GM19099 (cell line): ENCODE data around the gene NRDE2.

Experiments
- POLR2A ChIP-seq: IDR thresholded peaks from 3 replicates; pipeline ENCODE4 v1.6.1; 2011; ENCODE audit warnings: low read depth; ENCODE audit not compliant: insufficient read length; ENCODE audit errors: extremely low read depth

NRDE2 gene

DNA sequence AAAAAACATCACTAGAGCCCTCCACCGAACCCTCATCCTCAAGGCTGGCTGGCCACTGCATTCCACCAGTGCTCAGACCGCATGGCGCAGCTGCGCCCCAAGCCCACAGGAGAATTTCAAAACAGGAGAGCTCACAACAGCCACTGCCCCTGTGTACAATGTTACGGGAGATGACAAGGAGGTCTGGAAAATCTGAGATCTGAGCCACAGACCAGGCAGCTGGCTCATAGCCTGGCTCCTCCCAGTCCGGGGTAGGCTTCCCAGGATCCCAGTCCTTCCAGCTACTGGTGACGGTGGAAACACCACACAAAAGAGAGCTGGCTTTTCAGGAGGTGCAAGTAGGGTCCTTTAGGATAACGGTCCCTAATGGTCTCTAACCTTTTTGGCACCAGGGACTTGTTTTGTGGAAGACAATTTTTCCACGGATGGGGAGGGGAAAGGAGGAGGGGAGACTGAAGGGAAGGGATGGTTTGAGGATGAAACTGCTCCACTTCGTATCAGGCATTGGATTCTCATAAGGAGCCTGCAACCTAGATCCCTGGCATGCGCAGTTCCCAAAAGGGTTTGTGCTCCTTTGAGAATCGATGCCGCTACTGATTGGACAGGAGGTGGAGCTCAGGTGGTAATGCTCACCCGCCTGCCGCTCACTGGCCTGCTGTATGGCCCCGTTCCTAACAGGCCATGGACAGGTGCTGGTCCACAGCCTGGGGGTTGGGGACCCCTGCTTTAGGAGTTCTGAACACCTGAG is 23.0 kb upstream of the NRDE2 start:
- no peak for TF ChIP-seq POLR2A

DNA sequence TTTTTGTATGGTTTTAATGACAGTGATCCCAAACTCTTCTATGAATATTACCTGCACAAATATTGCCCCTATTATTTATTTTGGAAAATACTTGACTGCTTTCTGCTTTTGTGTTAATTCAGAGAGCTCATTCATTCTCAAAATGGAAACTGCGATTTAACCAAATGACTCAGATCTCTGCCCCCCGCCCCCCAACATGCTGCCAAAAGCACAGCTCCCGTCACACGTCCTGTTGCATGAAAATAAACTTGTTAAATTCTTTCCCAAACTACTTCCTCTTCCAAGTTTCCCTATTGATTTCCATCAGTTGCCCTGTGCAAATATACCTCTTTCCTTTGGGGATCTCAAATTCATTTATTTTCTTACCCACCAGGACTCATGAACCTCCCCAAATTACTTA is 18.0 kb upstream of the NRDE2 start:
- TF ChIP-seq POLR2A: no peak

DNA sequence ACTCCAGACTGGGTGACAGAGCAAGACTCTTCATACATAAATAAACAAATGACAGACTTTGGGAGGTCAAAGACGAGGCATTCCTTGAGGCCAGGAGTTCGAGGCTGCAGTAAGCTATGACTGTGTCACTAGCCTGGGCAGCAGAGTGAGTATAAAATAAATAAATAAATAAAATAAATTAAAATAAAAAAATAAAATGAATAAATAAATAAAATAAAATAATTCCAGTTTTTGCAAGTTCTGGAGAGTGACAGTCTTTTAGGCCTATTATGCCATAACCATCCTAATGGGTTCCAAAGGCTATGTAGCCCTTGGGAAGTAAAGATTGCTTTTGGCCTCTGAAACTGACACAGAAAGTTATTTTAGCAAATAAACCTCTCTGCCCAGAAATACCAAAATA is 16.5 kb upstream of the NRDE2 start:
- no peak for TF ChIP-seq POLR2A

DNA sequence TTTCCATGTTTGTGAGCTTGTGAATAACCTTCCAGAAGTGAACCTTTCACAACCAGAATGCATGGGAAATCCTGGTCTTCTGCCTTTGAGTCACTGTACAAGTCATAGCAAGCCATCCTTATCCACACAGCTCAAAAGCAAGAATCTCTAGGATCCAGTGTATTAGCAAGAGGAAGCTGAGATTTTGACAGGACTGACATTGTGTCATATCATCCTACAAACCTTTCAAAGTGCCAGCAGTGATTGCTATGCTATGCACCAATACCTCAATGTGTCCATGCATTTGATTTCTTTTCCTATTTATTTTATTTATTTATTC is 13.5 kb upstream of the NRDE2 start:
- TF ChIP-seq POLR2A: no peak

DNA sequence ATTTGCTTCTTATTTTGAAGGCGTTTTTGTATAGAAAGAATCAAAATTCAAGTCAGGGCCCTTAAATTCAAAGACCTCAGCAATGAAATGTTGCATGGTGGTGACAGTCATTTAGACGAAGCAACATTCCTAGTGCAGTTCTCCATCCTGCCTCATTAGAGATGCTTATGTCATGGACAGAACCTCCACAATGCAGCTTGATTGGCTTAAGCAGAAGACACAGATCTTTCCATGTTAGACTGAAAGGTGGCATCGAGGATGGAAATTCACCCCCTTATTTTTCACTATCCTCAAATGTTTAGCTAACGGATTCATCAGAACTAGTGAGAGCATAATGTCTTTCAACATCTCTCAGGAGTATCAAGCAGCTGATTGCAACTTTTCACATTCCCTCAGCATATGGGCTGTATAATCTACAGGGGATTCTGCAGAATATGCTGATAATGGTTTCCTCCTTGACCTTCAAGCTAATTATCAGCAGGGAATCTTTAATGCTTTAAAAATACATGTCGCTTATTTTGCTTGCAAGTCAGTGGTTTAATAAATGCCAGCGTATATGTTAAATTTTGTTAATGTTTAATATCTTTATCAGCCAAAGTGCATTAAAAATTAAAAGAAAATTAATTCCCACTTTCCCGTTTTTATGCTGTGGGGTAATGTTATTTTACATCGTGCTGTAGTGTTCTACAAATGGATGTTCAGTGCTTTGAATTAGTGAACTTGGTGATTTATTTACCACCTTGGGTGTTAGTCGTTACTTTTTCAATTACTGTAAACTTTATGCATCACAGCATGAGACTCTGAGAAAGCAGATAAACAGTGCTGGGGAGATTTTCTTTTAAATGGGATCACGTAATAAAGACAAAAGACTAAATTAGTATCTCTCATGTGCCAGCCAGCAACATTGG is 12.8 kb upstream of the NRDE2 start:
- TF ChIP-seq POLR2A: no peak

DNA sequence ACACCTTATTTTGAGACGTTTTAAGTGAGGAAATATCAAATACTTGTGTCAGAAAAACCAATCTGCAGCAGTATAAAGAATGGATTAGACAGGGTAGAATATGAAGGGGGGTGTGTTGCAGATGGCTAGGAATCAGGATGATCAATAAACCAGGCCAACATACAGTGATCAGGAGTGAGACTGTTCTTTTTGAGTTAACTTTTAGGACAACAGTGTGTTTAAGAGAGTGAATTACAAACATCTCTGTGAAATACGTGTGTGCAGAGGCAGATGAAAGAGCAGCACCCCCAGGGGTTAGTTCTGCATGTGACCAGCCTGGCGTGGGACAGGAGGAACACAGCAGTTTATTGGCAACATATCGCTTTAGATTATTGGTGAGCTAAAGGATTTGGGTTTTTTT is 10.6 kb upstream of the NRDE2 start:
- TF ChIP-seq POLR2A: no peak

DNA sequence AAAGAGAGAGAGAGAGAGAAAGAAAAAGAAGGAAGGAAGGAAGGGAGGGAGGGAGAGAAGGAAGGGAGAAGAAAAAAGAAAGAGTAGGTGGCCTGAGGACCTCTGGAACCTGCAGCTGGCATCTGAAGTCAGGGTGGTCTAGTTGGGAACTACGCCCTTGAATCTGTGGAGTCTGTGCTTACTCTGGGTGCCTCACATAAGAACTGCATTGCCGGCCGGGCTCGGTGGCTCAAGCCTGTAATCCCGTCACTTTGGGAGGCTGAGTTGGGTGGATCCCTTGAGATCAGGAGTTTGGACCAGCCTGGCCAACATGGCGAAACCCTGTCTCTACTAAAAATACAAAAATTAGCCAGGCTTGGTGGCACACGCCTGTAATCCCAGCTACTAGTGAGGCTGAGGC is 10.0 kb upstream of the NRDE2 start:
- no peak for TF ChIP-seq POLR2A

DNA sequence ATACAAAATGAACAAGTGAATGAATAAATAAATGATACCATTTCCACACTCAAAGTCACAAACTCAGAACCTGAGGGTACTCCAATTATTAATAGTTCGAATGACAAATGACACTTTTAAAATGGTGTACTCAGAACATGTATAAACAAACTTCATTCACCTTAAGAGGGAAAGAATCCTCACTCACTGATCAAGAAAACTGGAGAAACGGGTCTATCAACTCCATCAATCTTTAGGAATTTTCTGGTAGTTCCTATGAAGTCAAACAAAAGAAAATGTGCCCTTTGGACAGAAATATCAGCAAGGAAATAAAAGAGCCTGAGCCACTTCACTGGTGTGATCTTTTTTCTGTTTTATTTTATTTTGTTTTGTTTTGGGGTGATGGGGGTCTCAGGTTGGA is 5.2 kb upstream of the NRDE2 start:
- TF ChIP-seq POLR2A: no peak

DNA sequence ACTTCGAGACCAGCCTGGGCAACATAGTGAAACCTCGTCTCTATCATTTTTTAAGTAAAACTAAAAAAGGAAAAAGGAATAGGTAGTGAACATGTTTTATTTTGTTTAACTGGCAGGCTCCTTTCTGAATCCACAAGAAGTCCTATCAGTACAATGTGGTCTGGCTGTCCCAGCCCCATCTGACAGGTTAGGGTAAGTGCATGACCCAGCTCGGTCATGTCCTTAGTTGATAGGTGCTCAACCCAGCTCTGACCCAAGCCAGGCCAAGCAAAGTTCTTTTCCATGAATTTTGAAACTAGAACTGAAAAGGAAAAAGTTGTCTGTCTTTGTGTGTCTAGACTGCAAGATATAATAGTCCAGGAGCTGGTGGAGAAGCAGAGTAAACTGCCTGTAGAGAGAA is 4.7 kb upstream of the NRDE2 start:
- TF ChIP-seq POLR2A: no peak

DNA sequence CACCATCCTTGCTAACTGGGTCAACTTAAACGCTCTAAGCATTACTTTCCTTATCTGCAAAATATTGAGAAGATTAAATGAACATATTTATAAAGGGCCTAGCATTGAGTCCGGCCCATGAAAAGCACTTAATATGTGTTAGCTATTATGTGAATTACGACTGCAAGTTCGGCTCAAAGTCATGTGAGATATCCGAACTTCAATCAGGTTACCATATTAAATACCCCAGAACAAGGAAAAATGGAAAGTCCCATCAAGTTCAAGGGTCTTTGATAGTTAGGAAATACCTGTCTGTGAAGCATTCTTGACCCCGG is 487 bp upstream of the NRDE2 start:
- no peak for TF ChIP-seq POLR2A

DNA sequence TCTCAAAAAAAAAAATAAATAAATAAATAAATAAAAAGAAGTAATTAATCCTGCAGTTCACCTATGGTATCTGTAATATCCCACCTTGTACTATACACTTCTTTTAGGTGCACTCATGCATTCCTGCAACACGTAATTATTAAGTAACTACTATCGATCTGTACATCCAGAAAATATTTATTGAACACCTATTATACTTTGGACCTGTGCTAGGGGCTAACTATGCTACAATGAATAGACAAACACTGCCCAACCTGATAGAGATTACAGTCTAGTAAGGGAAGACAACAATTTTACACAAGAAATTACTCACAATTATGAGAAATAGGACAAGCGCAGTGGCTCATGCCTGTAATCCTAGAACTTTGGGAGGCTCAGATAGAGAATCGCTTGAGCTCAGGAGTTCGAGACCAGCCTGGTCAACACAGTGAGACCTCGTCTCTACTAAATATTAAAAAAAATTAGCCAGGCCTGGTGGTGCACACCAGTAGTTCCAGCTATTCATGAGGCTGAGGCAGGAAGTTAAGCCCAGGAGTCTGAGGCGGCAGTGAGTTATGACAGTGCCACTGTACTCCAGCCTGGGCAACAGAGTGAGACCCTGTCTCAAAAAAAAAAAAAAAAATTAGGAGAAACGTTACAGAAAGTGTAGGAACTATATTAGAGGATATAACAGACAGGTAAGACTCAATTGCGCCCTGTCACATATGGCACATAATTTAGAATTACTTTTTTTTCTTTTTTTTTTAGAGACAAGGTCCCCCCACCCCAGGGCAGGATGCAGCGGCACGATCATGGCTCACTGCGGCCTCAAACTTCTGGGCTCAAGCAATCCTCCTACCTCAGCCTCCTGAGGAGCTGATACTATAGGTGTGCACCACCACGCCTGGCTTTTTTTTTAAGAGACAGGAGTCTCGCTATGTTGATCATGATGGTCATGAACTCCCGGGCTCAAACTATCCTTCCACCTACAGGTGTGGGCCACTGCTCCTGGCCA is 1.2 kb downstream of the NRDE2 start:
- no peak for TF ChIP-seq POLR2A

DNA sequence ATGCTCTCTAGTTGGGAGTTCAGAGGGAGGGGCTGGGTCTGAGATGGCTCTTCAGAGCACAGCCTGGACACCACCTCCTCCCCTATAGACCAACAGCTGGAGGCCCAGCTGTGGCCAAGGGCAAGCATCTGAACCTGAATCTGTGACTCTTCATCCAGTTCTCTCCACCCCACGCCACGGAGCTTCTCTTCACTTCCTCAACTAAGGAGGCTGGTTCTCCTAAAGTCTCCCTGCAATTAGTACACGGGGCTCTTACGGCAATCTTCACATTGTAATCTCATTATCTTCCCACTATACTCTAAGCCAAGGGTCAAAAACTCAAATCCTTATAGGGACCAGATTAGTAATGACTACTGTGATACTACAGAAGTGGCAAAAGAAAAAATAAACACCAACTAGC is 9.8 kb downstream of the NRDE2 start:
- TF ChIP-seq POLR2A: no peak

DNA sequence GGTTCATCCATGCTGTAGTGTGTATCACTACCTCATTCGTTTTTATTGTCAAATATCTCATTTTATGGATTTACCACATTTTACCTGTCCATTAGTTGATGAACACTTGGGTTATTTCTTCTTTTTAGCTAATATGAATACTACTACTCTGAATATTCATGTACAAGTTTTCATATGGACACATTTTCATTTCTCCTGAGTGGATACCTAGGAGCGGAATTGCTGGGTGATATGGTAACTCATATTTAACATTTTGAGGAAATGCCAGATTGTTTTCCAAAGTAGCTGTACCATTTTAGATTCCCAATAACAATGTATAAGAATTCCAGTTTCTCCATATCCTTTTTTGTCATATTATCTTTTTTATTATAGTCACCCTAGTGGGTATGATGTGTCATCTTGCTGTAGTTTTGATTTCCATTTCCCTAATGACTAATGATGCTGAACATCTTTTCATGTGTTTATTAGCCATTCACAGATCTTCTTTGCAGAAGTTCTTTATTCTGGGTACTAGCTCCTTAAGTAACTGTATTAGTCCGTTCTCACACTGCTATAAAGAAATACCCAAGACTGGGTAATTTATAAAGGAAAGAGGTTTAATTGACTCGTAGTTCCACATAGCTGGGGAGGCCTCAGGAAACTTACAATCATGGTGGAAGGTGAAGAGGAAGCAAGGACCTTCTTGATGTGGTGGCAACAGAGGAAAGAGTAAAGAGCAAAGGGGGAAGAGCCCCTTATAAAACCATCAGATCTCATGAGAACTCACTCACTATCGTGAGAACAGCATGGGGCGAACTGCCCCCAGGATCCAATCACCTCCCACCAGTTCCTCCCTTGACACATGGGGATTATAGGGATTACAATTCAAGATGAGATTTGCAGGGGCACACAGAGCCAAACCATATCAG is 11.9 kb downstream of the NRDE2 start:
- no peak for TF ChIP-seq POLR2A

DNA sequence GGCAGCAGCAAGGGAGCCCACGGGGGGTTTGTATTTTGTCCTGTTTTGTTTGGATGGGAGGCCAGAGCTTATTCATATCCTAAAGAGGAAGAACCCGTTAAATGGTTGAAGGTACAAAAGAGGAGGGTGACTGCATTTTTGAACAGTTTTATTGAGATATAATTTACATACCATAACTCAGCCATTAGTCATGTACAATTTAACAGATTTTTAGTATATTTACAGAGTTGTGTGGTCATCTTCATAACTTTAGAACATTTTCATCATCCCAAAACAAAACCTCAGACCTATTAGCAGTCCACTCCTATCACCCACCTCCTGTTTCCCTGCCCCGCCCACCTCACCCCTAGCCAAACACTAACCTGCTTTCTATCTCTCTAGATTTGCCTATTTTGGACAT is 12.6 kb downstream of the NRDE2 start:
- no peak for TF ChIP-seq POLR2A
